Measurements from ENCODE around the gene SULT4A1. TPM values are rescaled to one million over a fixed set of nuclear protein-coding genes. Genes with fewer than 3 reads are reported as not detected.

SULT4A1 gene
- total RNA-seq, 1 experiment from 2014 or later, result 8.4 TPM

- DNase-seq (ENCODE audit: low read depth, low spot score) (no peak), ATAC-seq (no peak)
- CTCF ChIA-PET, result no interaction called here
- TF ChIP-seq TCF7L2 (IDR thresholded peaks at IDR 0.05; ENCODE audit: borderline replicate concordance, extremely low read depth, insufficient read depth, insufficient read length), result no peak
- peaks cover 0 to 6% of the 10 kb centered on the region in 2 experiments; a peak in 1 of 4 replicates for H3K4me1 ChIP-seq (ENCODE audit: control insufficient read depth in 1 of 2, insufficient read depth in 2 of 2, low read length in 2 of 2)
- RAD21 ChIA-PET (ENCODE audit: low non-redundant PET in 1 of 2, low total read pairs in 2 of 2, uncharacterized antibody in 2 of 2, unreplicated experiment in 2 of 2), result no interaction called here
- no peaks in the 10 kb centered on the region for H4K20me1 ChIP-seq (ENCODE audit: insufficient read depth)
- intact Hi-C loops (cut with micrococcal nuclease), result no loop called here
- H3K9me3 ChIP-seq (ENCODE audit: control insufficient read depth in 1 of 2, insufficient read depth in 1 of 2, low read depth in 1 of 2, low read length in 2 of 2), result peaks cover 0 to 3% of the 10 kb centered on the region in 2 experiments; a peak in 1 of 4 replicates
- no peak overlapping the region for H3K4me2 ChIP-seq (ENCODE audit: low read length)
- no peaks in the 10 kb centered on the region for H3K36me3 ChIP-seq (ENCODE audit: control insufficient read depth in 1 of 2, insufficient read depth in 2 of 2, low read length in 2 of 2)
- no TSS peak for BruUV-seq (replicated peaks)
- no peak overlapping the region for H3K4me3 ChIP-seq (replicated peaks in 1 of 2; ENCODE audit: low read depth in 1 of 2, low read length in 2 of 2)
- no peak overlapping the region for H2AFZ ChIP-seq (ENCODE audit: low read depth, low read length, poor library complexity, severe bottlenecking)
- peaks cover 73% of the 10 kb centered on the region for H3K79me2 ChIP-seq (ENCODE audit: insufficient read depth, low read length)
- POLR2A ChIA-PET, result no interaction called here
- H3K27me3 ChIP-seq (ENCODE audit: insufficient read depth, low read length), result peaks cover 7% of the 10 kb centered on the region; the same call in 1 of the 2 replicates
- H3K9ac ChIP-seq (ENCODE audit: low read length), result no peak overlapping the region
- H3K27ac ChIP-seq (ENCODE audit: low read depth, low read length), result no peak overlapping the region
- H3K9me2 ChIP-seq (ENCODE audit: insufficient read depth), result no peaks in the 10 kb centered on the region
Observed at GRCh38 chr22:43854121-43854785, 8.1 kb downstream of the SULT4A1 start.

GRCh38 chr22:43853328-43853931 lies 8.9 kb downstream of the SULT4A1 start:
- DNase-seq (ENCODE audit: low read depth, low spot score) (no peak), ATAC-seq (peak; percentile 67)
- H3K9me3 ChIP-seq (ENCODE audit: control insufficient read depth in 1 of 2, insufficient read depth in 1 of 2, low read depth in 1 of 2, low read length in 2 of 2), result peaks cover 0 to 3% of the 10 kb centered on the region in 2 experiments; a peak in 1 of 4 replicates
- H3K4me2 ChIP-seq (ENCODE audit: low read length), result no peak overlapping the region
- H3K36me3 ChIP-seq (ENCODE audit: control insufficient read depth in 1 of 2, insufficient read depth in 2 of 2, low read length in 2 of 2), result no peaks in the 10 kb centered on the region
- intact Hi-C loops (cut with micrococcal nuclease), result no loop called here
- CTCF ChIA-PET, result no interaction called here
- peaks cover 73% of the 10 kb centered on the region for H3K79me2 ChIP-seq (ENCODE audit: insufficient read depth, low read length)
- peaks cover 0 to 6% of the 10 kb centered on the region in 2 experiments; a peak in 1 of 4 replicates for H3K4me1 ChIP-seq (ENCODE audit: control insufficient read depth in 1 of 2, insufficient read depth in 2 of 2, low read length in 2 of 2)
- TF ChIP-seq, protein P1, sequence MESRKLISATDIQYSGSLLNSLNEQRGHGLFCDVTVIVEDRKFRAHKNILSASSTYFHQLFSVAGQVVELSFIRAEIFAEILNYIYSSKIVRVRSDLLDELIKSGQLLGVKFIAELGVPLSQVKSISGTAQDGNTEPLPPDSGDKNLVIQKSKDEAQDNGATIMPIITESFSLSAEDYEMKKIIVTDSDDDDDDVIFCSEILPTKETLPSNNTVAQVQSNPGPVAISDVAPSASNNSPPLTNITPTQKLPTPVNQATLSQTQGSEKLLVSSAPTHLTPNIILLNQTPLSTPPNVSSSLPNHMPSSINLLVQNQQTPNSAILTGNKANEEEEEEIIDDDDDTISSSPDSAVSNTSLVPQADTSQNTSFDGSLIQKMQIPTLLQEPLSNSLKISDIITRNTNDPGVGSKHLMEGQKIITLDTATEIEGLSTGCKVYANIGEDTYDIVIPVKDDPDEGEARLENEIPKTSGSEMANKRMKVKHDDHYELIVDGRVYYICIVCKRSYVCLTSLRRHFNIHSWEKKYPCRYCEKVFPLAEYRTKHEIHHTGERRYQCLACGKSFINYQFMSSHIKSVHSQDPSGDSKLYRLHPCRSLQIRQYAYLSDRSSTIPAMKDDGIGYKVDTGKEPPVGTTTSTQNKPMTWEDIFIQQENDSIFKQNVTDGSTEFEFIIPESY (IDR thresholded peaks at IDR 0.05; ENCODE audit: extremely low read depth, insufficient replicate concordance, low read length), result no peak
- TF ChIP-seq CEBPB (IDR thresholded peaks at IDR 0.05; ENCODE audit: low read depth) (no peak), ZNF274 (IDR thresholded peaks at IDR 0.05; ENCODE audit: low read depth, low read length) (no peak), ELF1 (IDR thresholded peaks at IDR 0.05; ENCODE audit: borderline replicate concordance, low read depth) (no peak), SRF (IDR thresholded peaks at IDR 0.05; ENCODE audit: low read depth) (no peak), FOSL1 (IDR thresholded peaks at IDR 0.05; ENCODE audit: low read depth) (no peak), ZFX (IDR thresholded peaks at IDR 0.05) (no peak), SP1 (IDR thresholded peaks at IDR 0.05; ENCODE audit: low read depth) (no peak)
- no peaks in the 10 kb centered on the region for H4K20me1 ChIP-seq (ENCODE audit: insufficient read depth)
- no peak overlapping the region for H3K27ac ChIP-seq (ENCODE audit: low read depth, low read length)
- no TSS peak for BruUV-seq (replicated peaks)
- no peak overlapping the region for H3K4me3 ChIP-seq (replicated peaks in 1 of 2; ENCODE audit: low read depth in 1 of 2, low read length in 2 of 2)
- POLR2A ChIA-PET, result no interaction called here
- H2AFZ ChIP-seq (ENCODE audit: low read depth, low read length, poor library complexity, severe bottlenecking), result no peak overlapping the region
- RAD21 ChIA-PET (ENCODE audit: low non-redundant PET in 1 of 2, low total read pairs in 2 of 2, uncharacterized antibody in 2 of 2, unreplicated experiment in 2 of 2), result no interaction called here
- peaks cover 5% of the 10 kb centered on the region; the same call in 1 of the 2 replicates for H3K27me3 ChIP-seq (ENCODE audit: insufficient read depth, low read length)
- H3K9ac ChIP-seq (ENCODE audit: low read length), result no peak overlapping the region
- no peaks in the 10 kb centered on the region for H3K9me2 ChIP-seq (ENCODE audit: insufficient read depth)

Measured in HCT116 (cell line).